ENCODE data around the gene DSE. TPM values are rescaled to one million over a fixed set of nuclear protein-coding genes. Genes with fewer than 3 reads are reported as not detected.

DSE gene
- total RNA-seq, 4 donors from 2014 or later: 71.2 to 129 (median 119) TPM

GRCh38 chr6:116405652-116406356, 35.1 kb downstream of the DSE start:
- no peak for TF ChIP-seq CTCF (IDR thresholded peaks at IDR 0.05; ENCODE audit: low read depth)

- no peak for TF ChIP-seq CTCF (IDR thresholded peaks at IDR 0.05; ENCODE audit: low read depth)
These were observed 36.1 kb downstream of the DSE start for GRCh38 chr6:116406678-116407345.

GRCh38 chr6:116408491-116408890, 37.7 kb downstream of the DSE start:
- TF ChIP-seq CTCF (IDR thresholded peaks at IDR 0.05; ENCODE audit: low read depth): no peak

- TF ChIP-seq CTCF (IDR thresholded peaks at IDR 0.05; ENCODE audit: low read depth): no peak
These were observed 39.0 kb downstream of the DSE start for GRCh38 chr6:116409756-116410155.

GRCh38 chr6:116411284-116411623, 40.5 kb downstream of the DSE start:
- TF ChIP-seq CTCF (IDR thresholded peaks at IDR 0.05; ENCODE audit: low read depth): no peak

- TF ChIP-seq CTCF (IDR thresholded peaks at IDR 0.05; ENCODE audit: low read depth): no peak
These were observed 41.5 kb downstream of the DSE start for GRCh38 chr6:116412270-116412669.

- TF ChIP-seq CTCF (IDR thresholded peaks at IDR 0.05; ENCODE audit: low read depth): no peak
These were observed 42.6 kb downstream of the DSE start for GRCh38 chr6:116413357-116413756.

All from subcutaneous adipose tissue (tissue), 4 donors.